Adrenal gland (tissue), 12 donors: Measurements from ENCODE around the gene TNS1. TPM values are rescaled to one million over a fixed set of nuclear protein-coding genes. Genes with fewer than 3 reads are reported as not detected.

Experiments
- DNase-seq, 7 donors: peaks; one replicate each; pipeline ENCODE4 v3.0.0-alpha.2; 2019 to 2020
- H3K27ac ChIP-seq, 5 donors: fragments of 200-600 bp; sonication (generic) in 4 of 5; 1 replicate in 3 of 5; 2 replicates in 2 of 5; pipeline versions ENCODE4 v1.5.1 to v1.8.0; 2016 to 2020; ENCODE audit warnings: mild to moderate bottlenecking in 1 of 5
- H3K27me3 ChIP-seq: fragments of 200-600 bp; 2 replicates; pipeline ENCODE4 v1.8.0; 2021
- H3K36me3 ChIP-seq, 2 donors: fragments of 200-600 bp; replicated peaks in 1 of 2; 1 replicate in 1 of 2; 2 replicates in 1 of 2; pipeline versions ENCODE4 v1.5.1 to v1.8.0; 2018 to 2022
- H3K4me1 ChIP-seq, 2 donors: fragments of 200-600 bp; replicated peaks in 1 of 2; 1 replicate in 1 of 2; 2 replicates in 1 of 2; pipeline versions ENCODE4 v1.5.1 to v1.8.0; 2018 to 2021
- H3K4me3 ChIP-seq, 4 donors: fragments of 200-600 bp; sonication (generic) in 3 of 4; one replicate each; pipeline ENCODE4 v1.5.1; 2016 to 2018
- H3K9me3 ChIP-seq, 3 donors: fragments of 200-600 bp; sonication (generic) in 1 of 3; replicated peaks in 1 of 3; 1 replicate in 2 of 3; 2 replicates in 1 of 3; pipeline versions ENCODE4 v1.5.1 to v1.8.0; 2016 to 2021
- CTCF ChIP-seq, 6 experiments: fragments of 450-650 bp in 4 of 6; fragments of 200-600 bp in 2 of 6; sonication (generic) in 1 of 6; IDR thresholded peaks; 1 replicate in 5 of 6; 2 replicates in 1 of 6; pipeline versions ENCODE4 v1.5.1 to v1.8.0; 2016 to 2021; ENCODE audit warnings: antibody characterized with exemption in 6 of 6, mild to moderate bottlenecking in 2 of 6, moderate library complexity in 1 of 6
- POLR2A ChIP-seq, 2 donors: fragments of 450-650 bp; IDR thresholded peaks; one replicate each; pipeline ENCODE4 v1.6.1; 2017; ENCODE audit warnings: antibody characterized with exemption in 2 of 2, mild to moderate bottlenecking in 2 of 2, moderate library complexity in 1 of 2
- WGBS, 4 donors: extraction: QIAGEN DNeasy Blood & Tissue Kit in 2 of 4; methylation state at CpG; one replicate each; pipeline versions ENCODE4 v1.1.5 to v1.1.7; 2013 to 2017; 5-methylcytosine and 5-hydroxymethylcytosine counted together
- intact Hi-C, 2 donors: fragments of 100-400 bp; cut with DNase I; formaldehyde crosslinking; loops; one replicate each; pipeline versions ENCODE4 v1.14.1 to v1.15.0; 2022 to 2023
- polyA plus RNA-seq, 3 donors: library from polyadenylated mRNA; stranded (reverse); fragments of 200-250 nt in 2 of 3; fragments of 350-450 nt in 1 of 3; fragmentation: Illumina TruSeq in 1 of 3; extraction: RNeasy Lipid Tissue Mini Kit (QIAGEN cat#74804) in 1 of 3; gene quantifications; one replicate each; pipeline ENCODE4 v1.2.3, GENCODE V29; 2013 to 2014
- total RNA-seq, 9 donors: library from RNA; depleted of rRNA in 4 of 9; stranded (reverse); fragments of >200 nt in 4 of 9; fragments of 120-200 nt in 1 of 9; fragmentation: NEBNext Ultra II Directional in 1 of 9; extraction: Animal tissue kit (Norgen Biotek cat#: 25700) in 1 of 9; gene quantifications; one replicate each; pipeline versions ENCODE4 v1.1.0 to v1.2.4, GENCODE V29; 2013 to 2023
- donor health status: healthy with polysubstance abuse.
- donor health status: Bipolar disorder and iron deficiency.
- donor health status: DM: yes; HTN: yes; CAD: no.
- donor health status: DM: no; HTN: no; CAD: no.
- donor health status: DM: no; HTN: no; CAD: no.
- donor health status: DM: yes; HTN: yes; CAD: no.

Gene TNS1
- total and polyA plus RNA-seq, 12 donors, result 34.1 to 341 (median 252) TPM

DNA sequence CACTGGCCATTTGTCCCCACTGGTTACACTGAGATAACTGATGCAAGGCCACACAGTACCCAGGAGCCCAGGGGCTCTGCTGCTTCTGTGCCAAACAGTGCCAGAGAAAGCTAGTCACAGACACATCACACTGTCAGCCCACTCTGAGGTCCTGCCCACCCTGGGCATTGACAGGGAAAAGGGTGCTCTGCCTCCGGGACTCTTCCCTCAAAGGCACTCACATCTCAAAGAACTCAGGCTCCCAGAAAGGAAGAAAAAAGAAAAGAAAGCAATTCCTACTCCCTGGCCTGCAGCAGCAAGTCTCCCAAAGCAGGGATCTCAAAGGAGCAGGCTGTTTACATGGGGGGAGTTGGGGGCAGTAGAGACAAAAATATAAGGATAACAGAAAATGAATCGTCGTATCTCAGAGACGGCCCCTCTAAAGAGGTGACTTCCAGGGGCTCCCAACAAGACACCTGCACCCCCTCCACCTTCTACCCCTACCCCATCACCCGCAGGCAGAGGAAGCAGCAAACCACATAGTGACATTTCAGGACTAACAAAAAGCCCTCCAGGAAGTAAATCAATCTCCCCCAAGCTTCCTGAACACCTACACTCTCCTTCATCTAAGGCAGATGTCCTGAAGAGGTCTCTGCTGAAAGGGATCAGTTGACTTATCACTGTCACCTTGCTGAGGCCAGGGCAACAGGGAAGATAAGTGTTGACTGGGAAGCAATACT lies 247.6 kb downstream of the TNS1 start:
- TF ChIP-seq POLR2A (IDR thresholded peaks at IDR 0.05) (no peak), CTCF (IDR thresholded peaks at IDR 0.05) (no peak)
- H3K4me1 ChIP-seq, result peaks cover 7 to 30% of the 10 kb centered on the region in 2 donors

GRCh38 chr2:217753460-217754200 lies 249.2 kb downstream of the TNS1 start:
- no peaks in the 10 kb centered on the region for H3K27me3 ChIP-seq
- intact Hi-C loops, result loop anchor here (10.0 kb wide), 3 partner anchors 99 to 1069 kb away; no protein-coding TSS in a partner anchor
- H3K4me1 ChIP-seq, result peaks cover 7 to 42% of the 10 kb centered on the region in 2 donors
- TF ChIP-seq POLR2A (IDR thresholded peaks at IDR 0.05), result no peak
- TF ChIP-seq CTCF (IDR thresholded peaks at IDR 0.05), result no peak
- no peaks in the 10 kb centered on the region for H3K9me3 ChIP-seq
- peak overlapping the region in 2 of 5 donors; percentile 70 to 82 for H3K27ac ChIP-seq
- H3K4me3 ChIP-seq, result no peak overlapping the region
- 71 to 81% (median 76%) methylated on average over 8 to 9 of the region's 9 CpGs for WGBS, 4 donors
- no peaks in the 10 kb centered on the region for H3K36me3 ChIP-seq
- peak in 2 of 7 donors; percentile 52 to 63 for DNase-seq

More for the DNA sequence above, 247.6 kb downstream of the TNS1 start:
- 68 to 75% (median 71%) methylated on average over 5 of the region's 5 CpGs for WGBS, 4 donors
- no peak for DNase-seq
- Histone ChIP-seq H3K4me3 (no peak overlapping the region), H3K36me3 (no peaks in the 10 kb centered on the region), H3K27ac (peak overlapping the region in 1 of 5 donors; percentile 14), H3K27me3 (no peaks in the 10 kb centered on the region), H3K9me3 (no peaks in the 10 kb centered on the region)
- intact Hi-C loops, result loop anchor here (10.0 kb wide), 3 partner anchors 100 to 1070 kb away; no protein-coding TSS in a partner anchor

DNA sequence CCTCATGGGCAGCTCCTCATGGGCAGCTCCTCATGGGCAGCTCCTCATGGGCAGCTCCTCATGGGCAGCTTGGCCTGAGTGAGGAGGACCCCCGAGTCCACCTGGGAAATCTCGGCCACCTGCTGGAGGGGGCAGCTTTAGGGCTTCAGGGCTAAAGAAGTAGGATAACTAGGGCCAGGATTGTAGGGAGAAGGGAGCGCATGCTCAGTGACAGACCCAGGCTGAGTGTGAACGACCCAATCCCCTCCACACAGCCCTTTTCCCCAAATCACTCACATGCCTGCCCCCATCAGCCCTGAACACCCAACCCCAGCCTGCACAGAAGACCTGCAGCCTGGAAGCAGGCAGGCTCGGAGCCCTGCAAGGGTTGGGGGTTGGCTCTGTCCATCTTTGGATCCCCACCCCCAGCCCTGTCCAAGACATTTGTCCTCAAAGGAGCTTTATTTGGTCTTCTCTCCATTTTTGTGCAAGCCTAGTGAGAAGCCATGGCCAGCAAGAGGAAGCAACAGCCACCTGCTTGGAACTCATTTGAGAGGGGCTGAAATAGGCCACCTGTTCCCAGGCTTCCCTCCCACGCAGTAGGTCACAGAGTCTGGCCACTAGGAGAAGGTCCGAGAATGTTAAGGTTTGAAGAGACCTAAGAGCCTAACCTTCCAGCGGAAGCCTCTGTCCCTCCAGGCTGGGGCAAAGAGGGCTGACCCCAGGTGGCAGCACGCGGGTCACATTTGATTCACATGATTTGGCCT lies 249.9 kb downstream of the TNS1 start:
- intact Hi-C loops, result loop anchor here (10.0 kb wide), 3 partner anchors 98 to 1068 kb away; no protein-coding TSS in a partner anchor
- H3K36me3 ChIP-seq, result no peaks in the 10 kb centered on the region
- DNase-seq, result no peak

More for the DNA sequence above, 249.9 kb downstream of the TNS1 start:
- Histone ChIP-seq H3K4me3 (no peak overlapping the region), H3K9me3 (no peaks in the 10 kb centered on the region), H3K4me1 (peaks cover 7 to 49% of the 10 kb centered on the region in 2 donors), H3K27me3 (no peaks in the 10 kb centered on the region), H3K27ac (peak overlapping the region in 2 of 5 donors; percentile 60 to 82)
- TF ChIP-seq POLR2A (IDR thresholded peaks at IDR 0.05) (no peak), CTCF (IDR thresholded peaks at IDR 0.05) (no peak)
- WGBS, 4 donors, result 85 to 89% (median 86%) methylated on average over 4 to 10 of the region's 10 CpGs
